Activated CD4-positive, alpha-beta T cell treated with anti-CD3 and anti-CD28 coated beads for 48 hours (primary cell): Measurements from ENCODE around the gene SERPINA12.
"Not testable (repeated sequence)": the region's sequence is repeated elsewhere in the genome, so short reads cannot be mapped to it uniquely, and the experiment has no call there.

Experiments
- DNase-seq: peaks from one replicate; pipeline ENCODE4 v3.0.0-alpha.2; 2020

SERPINA12 gene

DNA sequence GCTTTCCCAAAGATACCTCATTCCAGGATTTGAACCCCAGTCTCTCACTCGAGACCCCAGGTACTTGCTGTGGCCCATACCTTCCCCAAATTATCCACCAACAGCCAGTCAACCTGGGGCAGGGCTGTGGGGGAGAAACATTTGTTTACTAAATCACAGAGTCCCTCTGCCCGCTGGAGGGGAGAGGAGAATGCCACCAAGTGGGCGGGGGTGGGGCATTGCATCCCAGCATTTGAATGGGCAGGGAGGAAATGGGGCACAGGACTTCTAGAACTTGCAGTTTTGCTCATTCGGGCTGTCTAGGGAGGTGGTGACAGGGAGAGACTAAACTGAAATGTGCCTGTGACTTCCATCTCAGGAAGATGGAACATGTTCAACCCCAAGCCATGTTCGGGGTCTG, 22.4 kb downstream of the SERPINA12 start:
- no peak for DNase-seq

DNA sequence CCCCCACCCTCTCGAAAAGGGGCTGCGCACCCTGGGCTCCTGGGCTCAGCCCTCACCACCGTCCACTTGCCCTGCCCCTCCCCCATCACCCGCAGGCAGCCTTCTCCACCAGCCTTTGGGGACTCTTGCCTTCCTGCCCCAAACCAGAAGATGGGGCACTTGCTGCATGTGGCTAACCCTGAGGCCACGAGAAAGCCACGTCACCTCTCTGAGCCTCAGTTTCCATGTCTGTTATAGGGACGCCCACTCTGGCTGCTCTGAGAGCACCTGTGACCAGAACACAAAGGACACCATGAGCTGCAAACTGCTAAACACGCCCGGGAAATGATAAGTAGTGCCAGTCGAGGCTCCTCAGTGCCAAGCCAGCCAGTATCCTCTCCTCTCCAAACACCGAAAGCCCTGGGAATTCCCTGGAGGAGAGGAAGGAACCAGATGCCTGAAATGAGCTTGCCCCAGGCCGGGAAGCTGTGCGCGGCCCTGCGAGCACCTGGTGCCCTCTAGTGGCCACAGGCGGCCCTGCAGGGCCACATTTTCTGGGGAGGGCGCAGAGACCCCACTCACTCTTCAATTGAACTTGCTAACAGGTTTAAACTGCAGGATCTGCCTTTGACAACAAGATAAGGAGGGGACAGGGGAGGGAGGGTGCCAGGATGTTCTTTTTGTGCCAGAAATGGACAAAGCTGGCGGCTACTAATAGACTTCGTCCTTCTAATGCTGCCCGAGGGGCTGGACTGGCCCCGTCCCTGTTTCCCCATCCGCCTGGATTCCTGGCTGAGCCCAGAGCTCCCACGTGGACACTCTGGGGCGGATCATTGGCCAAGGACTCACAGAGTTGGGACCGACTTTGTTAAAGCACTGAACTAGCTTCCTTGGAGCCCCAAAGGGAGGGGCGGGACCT, 23.1 kb downstream of the SERPINA12 start:
- peak; percentile 53 for DNase-seq

DNA sequence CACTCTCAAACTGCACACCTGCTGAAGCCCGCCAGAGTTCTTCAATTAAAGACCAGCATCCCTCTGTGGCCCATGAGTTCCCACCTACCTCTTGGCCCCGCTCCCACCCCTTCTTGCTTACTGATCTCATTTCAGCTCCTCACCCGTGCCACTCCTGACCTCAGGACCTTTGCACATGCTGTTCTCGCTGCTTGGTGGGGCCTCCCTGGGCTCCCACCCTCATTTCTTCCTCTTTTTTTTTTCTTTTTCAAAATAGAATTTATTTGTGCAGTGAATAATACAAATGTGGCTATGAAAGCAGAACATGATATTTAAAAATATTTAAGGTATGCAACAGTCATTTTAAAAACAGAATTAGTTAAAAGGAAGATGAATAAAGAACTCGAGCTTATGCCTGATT, 24.8 kb downstream of the SERPINA12 start:
- no peak for DNase-seq

DNA sequence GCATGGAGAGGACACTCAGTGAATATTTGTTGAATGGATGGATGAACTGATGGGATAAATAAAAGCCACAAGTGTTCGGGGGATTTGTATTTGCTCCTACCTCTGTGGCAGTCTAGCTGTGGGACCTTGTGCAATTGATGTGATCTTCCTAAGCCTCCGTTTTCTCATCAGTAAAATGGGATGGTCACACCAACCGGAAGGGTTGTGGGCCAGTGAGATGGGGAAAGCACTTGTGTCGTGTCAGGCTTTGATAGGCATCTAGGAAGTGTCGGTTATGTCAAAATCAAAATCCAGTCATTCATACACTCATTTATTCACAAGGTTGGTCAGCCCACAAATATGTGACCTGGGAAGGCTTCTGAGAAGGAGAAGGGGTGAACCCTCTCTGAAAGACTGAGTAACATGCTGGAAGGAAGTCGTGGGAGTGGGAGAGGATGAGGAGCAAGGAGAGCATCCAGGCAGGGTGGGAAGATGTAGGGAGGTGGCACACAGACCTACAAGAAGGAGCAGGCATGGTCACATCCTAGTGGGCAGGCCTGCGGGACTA, 25.5 kb downstream of the SERPINA12 start:
- no peak for DNase-seq

DNA sequence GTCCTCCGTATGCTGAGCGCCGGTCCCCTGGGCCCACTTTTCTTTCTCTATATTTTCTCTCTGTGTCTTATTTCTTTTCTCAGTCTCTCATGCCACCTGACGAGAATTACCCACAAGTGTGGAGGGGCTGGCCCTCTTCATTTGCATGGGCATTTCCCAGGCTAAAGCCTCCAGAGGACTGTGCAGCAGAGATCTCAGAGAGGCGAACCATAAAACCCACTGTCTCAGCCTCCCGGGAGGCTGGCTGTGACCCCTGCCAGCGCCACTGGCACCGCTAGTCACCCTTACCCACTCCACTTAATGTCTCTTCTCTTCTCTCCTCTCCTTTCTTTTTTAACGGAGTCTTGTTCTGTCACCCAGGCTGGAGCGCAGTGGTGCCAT, 26.2 kb downstream of the SERPINA12 start:
- DNase-seq = no peak

DNA sequence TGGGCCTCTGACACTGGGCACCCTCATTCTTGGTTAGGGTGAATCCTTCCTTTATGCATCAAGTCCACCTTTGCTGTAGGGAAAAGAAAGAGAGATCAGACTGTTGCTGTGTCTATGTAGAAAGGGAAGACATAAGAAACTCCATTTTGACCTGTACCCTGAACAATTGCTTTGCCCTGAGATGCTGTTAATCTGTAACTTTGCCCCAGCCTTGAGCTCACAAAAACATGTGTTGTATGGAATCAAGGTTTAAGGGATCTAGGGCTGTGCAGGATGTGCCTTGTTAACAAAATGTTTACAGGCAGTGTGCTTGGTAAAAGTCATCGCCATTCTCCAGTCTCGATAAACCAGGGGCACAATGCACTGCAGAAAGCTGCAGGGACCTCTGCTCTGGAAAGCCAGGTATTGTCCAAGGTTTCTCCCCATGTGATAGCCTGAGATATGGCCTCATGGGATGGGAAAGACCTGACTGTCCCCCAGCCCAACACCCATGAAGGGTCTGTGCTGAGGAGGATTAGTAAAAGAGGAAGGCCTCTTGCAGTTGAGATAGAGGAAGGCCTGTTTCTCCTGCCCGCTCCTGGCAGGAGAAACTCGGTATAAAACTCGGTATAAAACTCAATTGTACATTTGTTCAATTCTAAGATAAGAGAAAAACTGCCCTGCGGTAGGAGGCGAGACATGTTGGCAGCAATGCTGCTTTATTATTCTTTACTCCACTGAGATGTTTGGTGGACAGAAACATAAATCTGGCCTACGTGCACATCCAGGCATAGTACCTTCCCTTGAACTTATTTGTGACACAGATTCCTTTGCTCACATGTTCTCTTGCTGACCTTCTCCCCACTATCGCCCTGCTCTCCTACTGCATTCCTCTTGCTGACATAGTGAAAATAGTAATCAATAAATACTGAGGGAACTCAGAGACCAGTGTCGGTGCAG, 26.9 kb downstream of the SERPINA12 start:
- not testable (repeated sequence) for DNase-seq

DNA sequence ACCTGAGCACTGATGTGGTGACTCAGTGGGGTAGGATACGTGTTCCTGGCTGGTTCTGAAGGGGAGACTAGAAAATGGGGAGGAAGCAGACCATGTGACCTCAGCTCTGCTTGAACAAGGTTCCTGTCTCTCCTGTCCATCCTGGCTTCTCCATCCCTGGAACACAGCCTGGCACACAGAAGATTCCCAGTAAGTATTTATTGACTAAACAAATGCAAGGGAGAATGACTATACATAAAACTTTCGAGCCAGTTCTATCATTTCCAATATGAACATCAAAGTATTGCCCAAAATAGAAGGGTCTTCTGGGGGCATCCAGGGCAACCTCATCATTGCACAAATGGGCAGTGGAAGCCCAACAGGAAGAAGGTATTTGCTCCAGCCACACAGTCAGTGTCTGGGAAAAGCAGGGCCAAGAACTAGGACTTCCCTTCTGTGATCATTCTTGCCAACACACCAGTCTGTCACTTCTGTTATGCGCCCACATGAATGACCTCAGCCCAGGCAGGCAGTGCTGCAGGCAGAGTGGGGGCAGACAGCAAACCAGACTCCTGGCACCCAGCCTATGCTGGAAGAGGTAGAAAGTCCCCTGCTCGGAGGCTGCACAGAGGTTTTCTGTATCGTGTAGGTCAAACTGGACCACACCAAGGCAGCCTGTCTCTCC, 27.7 kb downstream of the SERPINA12 start:
- DNase-seq = no peak

DNA sequence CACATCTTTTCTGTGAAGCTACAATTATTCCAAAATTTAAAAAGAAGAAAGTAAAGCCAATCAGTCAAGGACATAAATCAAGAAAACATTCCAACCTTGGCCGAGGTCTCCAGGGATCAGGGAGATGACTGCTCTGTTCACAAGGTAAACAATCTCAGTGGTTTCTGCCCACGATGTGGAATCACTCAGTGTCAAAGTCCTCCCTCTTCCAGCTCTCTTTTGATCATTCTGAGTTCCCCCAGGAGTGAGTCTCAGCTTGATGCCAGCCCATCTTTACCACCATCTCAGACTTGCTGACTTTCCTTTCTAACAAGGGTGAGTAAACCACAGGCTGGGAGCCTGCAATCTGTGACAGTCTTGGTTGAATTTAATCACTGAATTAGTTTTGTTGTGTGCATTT, 28.5 kb downstream of the SERPINA12 start:
- DNase-seq = no peak

DNA sequence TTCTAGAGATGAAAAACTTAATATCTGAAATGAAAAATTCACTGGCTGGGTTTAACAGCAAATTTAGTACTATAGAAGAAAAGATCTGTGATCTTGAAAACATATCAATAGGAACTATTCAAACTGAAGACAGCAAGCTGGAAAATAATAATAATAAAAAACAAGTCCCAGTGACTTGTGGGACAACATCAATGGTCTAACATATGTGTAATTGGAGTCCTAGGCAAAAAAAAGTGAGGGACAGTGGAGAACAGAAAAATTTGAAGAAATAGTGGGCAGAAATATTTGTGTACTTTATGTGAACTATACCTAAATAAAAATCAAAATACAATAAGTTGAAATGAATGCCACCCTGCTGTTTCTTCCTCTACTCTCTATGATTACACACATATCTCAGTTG, 30.8 kb downstream of the SERPINA12 start:
- DNase-seq = no peak

DNA sequence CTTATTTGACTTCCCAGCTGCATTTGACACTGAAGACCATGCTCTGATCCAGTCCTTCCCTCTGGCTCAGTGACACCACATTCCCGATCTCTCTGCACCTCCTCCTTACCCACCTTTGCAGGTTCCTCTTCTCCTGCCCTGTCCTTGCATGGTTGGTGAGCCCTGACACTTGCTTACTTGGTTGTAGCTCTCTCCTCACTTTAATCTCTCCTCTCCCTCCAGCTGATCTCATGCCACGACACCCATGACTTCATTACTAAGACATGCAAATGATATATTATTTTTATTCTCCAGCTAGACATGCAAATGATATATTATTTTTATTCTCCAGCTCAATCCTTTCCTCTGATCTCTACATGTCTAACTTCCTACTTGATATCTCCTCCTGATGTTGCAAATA, 33.2 kb downstream of the SERPINA12 start, which contains the start of gene SERPINA9:
TSS of gene SERPINA9 (minus strand) at position 175 of the 400 bp plus-strand sequence. CDS start 6,357 bp downstream, outside the sequence.
- DNase-seq = no peak

DNA sequence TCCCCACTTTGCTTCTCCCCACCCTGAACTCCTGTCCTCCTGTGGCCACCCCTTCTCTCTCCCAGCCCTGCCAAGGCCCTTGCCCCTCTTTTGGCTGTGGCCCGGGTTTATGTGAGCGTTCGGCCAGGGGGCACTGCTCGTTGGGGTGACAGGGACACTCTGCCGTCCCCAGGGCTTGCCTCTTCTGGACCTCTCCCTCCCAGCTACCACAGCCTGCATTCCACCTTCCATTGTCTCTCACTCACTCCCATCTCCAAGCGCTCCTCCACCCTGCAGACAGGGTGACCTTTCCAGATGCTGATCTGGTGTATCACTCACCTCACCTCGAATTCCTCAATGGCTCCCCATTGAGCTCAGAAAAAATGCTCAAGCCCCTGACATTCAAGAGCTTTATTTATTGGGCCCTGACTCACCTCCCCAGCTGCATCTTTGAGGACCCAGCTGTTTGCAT, 34.7 kb downstream of the SERPINA12 start:
- DNase-seq = no peak

DNA sequence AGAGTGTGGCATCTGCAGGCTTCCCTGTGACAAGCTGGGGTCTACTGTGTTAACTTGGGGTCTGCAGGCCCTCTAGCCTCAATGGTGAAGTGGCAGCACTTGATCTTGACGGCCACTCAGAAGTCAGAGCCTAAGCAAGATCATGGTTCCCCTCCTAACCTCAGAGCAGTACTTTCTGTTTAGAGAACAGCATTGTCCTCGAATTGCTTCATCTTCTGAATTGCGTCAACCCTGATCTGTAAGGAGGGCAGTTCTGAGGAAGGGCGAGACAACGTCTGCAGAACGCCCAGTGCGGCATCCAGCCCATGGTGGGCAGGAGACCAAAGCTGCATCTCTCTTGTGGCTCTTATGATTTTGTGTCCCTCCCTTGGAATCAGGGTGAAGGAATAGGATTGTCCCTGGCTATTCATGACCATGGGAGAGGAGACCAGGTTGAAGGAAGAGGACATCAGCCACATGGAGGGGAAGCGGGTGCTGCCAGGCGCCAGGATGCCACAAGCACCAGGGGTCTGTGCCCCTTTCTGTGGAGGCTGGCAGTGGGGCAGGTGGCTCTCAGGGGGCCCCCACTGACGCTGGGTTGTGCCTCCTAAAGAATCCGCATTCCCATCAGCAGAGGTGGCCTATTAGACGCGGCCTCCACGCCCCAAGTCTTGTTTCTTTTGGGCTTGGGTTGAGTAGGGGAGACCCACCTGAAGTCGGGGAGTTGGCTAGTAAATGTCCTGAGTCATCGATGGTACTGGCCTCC, 35.4 kb downstream of the SERPINA12 start:
- no peak for DNase-seq

DNA sequence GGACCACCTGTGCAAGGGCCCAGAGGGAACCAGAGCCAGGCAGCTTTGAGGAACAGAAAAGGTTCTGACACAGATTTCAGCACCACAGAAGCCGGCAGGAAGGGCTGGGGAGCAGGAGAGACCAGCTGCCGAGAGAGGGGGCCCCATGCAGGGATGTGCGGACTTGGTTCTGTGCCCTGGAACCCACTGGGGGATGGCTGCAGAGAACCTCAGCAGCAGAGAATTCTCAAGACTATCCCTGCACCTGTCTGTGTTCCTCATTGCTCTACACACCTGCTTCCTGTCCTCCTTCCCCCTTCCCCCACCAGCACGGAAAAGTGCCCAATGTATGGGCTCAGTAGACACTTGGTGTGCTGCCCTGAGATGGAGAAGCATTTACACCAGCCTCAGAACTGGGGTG, 36.4 kb downstream of the SERPINA12 start:
- DNase-seq = no peak

DNA sequence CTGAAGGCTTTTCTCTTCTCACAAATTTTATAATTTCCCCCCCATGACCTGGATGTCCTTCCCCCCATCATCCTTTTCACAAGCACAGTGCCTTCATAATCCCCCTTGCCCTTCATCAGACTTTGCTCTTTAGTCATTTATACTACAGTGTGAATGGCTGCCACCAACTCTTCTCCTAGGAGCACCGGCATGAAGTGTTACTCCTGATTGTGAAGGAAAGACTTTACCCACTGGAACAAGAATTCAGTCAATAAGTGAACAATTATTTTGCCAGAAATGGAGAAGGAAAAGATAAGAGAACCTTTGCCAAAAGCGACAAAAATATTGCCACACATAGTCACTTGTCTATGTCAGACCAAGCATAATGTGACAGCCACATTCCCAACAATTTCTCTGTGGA, 38.2 kb downstream of the SERPINA12 start:
- DNase-seq = no peak

DNA sequence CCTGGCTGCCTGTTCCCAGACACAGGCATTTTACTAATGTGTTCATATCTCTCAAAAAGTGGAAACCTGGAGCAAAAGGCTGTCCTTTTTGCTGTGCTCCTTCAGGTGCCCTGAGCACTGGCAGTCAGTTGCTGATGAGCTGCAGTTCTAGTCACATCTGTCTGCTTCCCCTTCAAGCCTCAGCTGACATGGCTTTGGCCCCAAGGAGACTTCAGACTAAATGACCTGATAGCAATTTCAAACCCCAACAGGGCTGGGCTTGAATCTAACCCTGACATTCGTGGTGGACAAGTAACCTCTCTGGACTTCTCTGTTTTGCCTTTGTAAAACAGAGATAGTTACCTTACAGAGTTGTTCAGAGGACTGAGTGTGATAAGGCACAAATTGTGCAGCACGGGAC, 39.0 kb downstream of the SERPINA12 start:
- DNase-seq = no peak

DNA sequence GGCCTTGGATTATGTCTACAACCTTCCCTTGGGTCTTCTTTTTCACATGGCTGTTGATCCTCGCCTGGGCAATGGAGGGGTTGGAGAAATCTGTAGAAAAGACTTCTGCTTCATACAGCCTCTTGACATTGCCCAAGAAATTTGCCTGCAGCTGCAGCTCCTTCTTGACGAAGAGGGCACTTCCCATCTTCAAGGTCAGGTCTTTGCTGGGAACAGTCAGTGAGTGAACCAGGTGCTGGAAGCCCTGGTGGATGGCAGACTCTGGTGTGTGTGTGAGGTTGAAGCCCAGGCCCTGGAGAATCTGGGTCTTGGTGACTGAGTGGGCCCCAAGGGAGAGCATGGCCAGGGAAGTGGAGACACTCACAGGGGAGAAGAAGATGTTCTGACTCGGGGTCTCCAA, 40.0 kb downstream of the SERPINA12 start:
- no peak for DNase-seq

DNA sequence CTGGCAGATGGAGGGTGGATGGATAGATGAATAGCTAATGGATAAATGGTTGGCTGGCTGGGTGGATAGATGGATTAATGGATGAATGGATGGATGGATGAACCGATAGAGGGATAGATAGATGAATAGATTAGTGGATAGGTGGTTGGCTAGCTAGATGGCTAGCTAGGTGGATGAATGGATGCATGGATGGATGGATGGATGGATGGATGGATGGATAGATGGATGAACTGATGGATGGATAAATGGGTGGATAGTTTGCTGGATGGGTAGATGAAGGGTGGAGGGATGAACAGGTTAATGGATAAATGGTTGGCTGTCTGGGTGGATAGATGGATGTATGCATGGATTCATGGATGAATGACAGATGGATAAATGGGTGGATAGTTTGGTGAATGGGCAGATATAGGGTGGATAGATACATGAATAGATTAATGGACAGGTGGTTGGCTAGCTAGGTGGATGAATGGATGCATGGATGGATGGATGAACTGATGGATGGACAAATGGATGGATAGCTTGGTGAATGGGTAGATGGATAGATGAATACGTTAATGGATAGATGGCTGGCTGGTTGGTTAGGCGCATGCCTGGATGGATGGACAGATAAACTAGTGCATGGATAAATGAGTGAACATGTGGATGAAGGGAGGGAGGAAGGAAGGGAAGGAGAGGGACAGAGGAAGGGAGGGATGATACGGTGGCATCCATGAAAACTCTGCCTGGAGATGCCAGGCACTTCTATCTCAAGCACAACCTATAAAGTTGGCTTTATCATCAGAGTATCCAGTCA, 41.3 kb downstream of the SERPINA12 start:
- no peak for DNase-seq

DNA sequence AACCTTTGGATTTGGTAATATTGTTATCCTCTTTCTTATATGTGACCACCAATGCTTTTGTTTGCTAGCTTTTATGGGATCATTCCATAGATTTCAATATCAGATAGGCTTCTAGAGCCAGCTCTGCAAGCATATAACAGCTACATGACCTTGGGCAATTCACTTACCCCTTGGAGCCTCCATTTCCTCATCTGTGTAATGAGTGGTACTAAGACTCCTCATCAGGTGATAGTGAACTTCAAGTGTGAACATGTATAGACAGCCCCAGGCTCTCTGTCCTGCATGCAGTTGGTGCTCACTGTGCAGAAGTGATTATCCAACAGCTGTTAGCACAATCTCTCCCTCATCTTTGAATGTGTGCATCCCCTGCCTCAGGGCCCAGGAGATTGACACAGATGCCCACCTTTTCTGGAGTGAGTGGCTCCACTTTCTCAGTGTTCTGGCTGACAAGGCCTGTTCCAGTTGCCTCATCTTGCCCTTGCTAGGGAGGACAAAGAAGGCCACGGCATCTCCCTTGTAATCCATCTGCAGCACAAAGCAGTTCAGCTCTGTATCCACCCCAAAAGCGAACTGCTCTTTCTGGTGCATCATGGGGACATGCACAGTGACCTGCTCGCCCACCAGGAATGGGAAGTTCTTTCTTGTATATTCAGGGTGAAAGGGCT, 42.4 kb downstream of the SERPINA12 start:
- DNase-seq = no peak

DNA sequence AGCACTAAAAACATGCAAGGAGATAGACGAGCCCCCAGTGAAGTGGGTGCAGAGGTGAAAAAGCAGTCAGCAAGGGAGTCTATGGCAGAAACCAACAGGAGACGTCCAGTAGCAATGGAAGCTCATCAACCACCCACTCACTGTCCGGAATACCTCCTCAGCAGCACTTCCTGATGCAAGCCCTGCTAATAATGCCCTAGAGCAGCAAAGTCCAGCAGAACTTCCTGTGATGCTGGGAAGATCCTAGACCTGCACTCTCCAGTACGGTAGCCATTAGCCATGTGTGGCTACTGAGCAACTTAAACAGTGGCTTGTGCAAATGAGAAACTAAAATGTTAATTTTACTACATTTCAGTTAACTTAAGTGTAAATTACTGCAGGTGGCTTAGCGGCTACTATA, 44.2 kb downstream of the SERPINA12 start:
- DNase-seq = no peak

DNA sequence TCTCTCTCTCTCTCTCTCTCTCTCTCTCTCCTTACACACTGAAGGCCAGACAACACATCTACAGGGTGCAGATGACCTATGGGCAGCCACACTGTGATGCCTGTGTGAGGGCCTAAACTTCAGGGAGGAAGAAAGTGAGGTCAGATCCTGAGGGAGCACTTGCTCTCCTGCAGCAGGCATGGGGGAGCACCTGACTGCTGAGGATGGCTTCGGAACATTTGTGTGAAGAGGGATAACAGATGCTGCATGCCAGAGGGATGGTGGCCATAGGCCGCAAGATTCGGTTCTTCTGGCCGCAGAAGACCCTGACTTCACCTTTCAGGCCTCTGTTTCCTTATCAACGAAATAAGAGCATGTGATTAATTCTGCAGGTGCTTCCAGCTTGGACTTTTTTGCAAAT, 45.0 kb downstream of the SERPINA12 start:
- DNase-seq = no peak
